ENCODE data around the gene UGT1A6.

The UGT1A6 gene

DNA sequence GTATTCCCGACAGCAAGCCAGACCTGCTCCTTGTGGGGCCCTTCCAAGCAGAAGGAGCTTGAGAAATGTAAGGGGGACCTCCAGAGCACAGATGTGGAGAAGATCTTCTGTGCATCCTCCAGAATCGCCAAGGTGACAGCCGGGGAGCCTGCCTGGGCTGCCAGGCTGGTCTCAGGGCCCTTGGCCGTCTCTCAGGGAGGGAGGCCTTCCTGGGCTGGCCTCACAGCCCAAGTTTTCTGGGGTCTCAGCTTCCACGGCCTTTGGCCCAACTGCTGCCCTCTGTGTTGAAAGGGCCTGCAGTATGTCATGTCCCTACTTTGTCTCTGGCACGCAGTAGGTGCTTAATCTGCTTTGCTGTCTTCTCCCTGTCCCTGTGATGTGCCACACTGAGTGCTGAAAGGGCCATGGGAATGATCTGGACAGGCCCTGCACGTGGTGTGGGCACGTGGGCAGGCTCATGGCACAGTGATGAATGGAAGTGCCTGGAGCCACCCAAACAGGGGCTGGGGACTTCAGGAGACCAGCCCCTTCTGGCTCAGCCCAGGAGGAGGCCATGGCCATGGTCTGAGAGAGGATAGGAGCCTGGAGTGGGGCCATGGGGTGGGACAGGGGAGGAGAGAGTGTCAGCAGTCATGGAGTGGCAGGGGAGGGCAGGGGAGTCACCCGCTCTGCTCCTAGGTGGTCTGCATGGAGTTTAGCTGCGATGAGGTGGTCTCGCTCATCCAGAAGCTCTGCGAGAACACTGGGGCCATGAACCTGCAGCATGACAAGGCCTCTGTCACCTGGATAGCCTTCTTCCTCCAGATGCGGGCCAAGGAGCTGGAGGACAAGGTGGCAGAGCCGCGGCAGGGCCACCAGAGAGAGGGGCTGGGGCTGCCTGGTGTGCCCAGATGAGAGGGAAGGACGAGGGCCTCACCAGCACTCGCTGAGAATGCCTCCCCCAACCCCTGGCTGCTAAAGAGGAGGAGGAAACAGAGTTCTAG lies 126.2 kb downstream of the UGT1A6 start:
- DNase-seq (ENCODE audit: low spot score): no peak

DNA sequence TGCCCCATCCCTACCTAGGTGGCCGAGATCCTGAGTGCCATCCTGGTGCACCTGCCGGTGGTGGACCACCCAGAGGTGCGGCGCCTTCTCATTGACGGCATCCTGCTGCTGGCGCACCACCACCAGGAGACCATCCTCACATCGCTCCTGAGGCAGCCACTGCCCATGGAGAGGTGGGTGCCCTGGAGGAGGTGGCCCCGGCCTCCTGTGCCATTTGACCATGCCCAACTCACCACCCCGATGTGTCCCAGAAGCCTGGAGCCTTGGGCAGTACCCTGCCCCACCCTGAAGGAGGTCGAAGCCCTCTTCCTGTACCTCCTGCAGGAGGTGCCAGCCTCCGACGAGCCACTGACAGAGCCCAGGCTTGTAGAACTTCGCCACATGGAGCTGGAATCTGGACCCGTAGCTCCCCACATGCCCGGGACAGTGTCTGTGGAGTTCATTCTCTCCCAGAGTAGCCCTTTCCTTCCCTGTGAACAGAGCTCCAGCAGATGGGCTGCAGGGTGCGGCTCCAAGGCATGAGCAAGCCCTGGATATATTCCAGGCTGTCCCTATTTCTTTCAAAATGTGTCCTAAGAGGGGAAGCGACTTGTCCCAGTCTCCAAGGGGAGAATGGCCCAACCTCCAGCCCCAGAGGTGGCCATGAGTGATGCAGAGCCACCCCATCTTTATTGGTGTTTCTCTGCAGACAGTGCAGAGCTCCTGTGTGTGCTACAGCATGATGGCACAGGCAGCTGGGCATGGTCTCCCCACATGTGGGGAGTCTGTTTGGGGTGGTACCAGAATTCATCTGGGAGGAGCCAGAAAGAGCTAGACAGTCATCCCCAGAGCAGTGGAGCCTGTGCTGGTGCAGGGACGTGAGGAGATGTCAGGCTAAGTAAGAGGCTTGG lies 127.4 kb downstream of the UGT1A6 start:
- no peak for DNase-seq (ENCODE audit: low spot score)

DNA sequence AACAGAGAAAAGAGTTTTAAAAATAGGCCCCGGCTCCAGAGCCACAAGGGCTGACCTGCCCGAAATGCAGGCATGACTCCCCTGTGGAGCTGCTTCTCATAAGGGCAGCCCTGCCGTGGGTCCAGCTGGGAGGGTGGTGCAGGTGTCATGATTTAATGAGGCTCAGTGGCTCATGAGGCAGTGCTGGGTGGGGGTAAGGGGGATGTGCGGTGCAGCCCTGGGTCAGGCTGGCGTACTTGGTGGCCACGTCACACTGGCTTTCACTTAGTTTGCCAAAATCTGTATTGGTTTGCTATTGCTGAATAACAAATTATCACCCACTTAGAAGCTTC lies 128.1 kb downstream of the UGT1A6 start:
- no peak for DNase-seq (ENCODE audit: low spot score)

DNA sequence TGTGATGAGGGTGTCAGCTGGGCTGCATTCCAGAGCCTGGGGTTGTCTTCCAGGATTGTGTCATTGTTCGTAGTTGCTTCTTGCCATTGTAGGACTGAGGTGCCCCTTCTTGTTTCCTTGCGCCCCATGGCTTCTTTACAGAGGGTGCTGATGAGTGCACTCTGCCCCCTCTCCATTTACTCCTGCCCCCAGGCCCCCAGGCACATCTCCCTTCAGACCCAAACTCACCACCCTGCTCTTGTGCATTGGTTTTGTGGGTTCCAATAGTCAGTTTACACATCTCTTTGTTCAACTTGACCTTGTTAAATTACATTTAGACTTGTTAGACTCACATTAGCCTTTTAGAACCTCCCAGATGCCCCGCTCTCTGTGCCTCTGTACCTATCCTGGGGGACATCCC lies 128.5 kb downstream of the UGT1A6 start:
- no peak for DNase-seq (ENCODE audit: low spot score)

DNA sequence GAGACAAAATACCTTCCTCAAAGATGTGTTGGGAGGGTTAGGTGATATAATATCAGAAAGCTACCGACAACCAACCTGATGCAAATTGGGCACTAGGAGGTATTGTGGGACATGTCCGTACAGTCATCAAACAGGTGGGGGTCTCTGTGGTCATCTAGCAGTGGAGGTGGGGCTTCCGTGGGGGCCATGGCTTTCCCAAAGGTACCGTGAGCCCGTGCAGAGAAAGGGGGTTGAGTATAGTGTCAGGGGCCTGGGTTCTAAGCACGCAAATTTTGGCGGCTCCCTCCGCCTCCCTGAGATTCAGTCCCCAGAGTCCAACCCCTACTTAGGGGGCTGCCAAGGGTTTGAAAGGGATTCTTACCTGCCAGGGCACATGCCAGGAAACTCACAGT lies 129.0 kb downstream of the UGT1A6 start:
- no peak for DNase-seq (ENCODE audit: low spot score)

DNA sequence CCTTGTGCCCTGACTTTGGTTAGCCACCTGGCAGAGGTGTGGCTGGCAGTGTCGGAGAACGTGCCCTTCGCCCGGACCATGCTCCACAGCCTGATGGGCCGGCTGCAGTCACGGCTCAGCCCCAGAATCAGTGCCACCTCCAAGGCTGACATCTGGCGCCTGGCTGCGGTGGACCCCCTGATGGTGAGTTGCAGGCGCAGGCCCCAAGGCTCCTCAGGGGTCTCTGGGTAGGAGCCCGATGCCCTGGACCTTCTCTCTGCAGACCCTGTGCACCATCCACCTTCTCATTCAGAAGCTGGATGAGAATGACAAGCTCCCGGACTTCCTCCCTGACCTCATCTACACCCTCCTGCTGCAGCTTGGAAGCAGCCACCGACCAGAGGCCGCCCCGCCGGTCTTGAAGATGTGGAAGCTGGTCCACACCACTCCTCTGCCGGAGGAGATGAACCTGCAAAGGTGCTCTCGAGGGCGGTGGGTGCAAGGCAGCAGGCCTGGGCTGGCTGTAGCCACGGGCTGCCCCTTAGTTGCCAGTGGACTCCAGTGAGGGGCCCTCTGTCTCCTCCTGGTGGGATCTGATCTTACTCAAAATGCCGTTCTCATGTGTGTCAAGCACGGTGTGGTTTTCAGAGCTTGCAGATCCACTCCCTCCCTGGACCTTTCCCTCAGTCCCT lies 129.5 kb downstream of the UGT1A6 start:
- DNase-seq (ENCODE audit: low spot score): no peak

Measured in SK-N-DZ (cell line).